ENCODE data around the gene RFLNA. TPM values are rescaled to one million over a fixed set of nuclear protein-coding genes. Genes with fewer than 3 reads are reported as not detected.
A peak's percentile ranks its signal among the peaks of the same experiment; 100 is the strongest.

RFLNA gene
- total RNA-seq (2021; ENCODE audit: unreplicated experiment), result 5.4 TPM
- polyA plus RNA-seq (2012; ENCODE audit: insufficient read length), result 21.4 TPM
- percentile 35 among the genes with signal in this experiment for Bru-seq, nascent RNA
- BruChase-seq, experiment 1, labeled RNA remaining after a 2-hour chase, result percentile 34 among the genes with signal in this experiment
- percentile 33 among the genes with signal in this experiment for BruChase-seq, experiment 2, labeled RNA remaining after a 6-hour chase
- long read RNA-seq, transcript RFLNA-205 (3 exons, 2,354 nt), result major isoform, 16 of 20 reads
- long read RNA-seq, partial matches to known transcripts, result 0 of 20 reads
- long read RNA-seq, other reads (novel, unspliced or antisense), result 4 of 20 reads

DNA sequence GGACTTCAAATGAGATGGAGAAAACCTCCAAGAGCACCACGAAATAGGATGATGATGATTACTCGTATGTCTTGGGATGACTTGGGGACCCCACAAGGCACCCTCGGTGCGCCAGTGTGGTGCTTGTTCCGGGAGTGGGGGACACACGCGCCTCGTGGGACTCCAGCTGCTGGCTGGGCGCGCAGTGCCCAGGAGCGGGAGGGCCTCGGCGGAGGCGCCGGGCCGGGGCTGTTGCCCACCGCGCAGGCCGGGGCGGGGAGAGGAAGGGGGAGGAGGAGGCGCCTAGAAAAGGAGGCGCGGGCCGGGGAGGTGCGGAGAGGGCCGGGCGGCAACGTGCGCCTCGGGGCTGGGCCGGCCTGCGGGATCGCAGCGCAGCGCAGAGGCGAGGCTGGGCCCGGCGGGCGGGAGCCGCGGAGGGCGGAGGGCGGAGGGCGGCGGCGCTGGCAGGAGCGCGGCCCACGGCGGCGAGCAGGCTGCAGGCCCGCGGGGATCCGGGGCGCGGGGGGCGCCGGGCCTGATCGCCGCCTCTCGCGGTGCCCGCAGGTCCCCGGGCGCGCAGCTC lies at the start of gene RFLNA:
Gene RFLNA, plus strand, starts transcription at position 314 of the 562 bp plus-strand sequence. CDS start 337 bp downstream, outside the sequence.
- H3K36me3 ChIP-seq (ENCODE audit: control insufficient read depth, insufficient read depth, low read length), result no peaks in the 10 kb centered on the region
- ATAC-seq (peak; percentile 71), DNase-seq (ENCODE audit: low read depth, low spot score) (no peak)
- 0 out of 4 replicates have a peak within 1 kb of the TSS, but pooled peaks of 1 of the 2 experiments have one; percentile 4 for H3K4me3 ChIP-seq (ENCODE audit: low read depth in 2 of 2, low read length in 2 of 2)
- intact Hi-C loops (cut with micrococcal nuclease; ENCODE audit: unreplicated experiment), result no loop called here
- no peak within 1 kb of the TSS for H3K27ac ChIP-seq (ENCODE audit: low read length)
- in situ Hi-C loops (cut with HindIII; ENCODE audit: low pct_unique_long_range_greater_than_20kb, low sequenced_read_pairs), result no loop called here
- no peaks in the 10 kb centered on the region; the same call in 1 of the 2 replicates for H3K4me1 ChIP-seq (ENCODE audit: control insufficient read depth, insufficient read depth, low read length)
- POLR2A ChIA-PET, result interaction anchor here (0.6 kb wide), 1 partner anchor 146 kb away, joined by 5 read pairs; no protein-coding TSS in a partner anchor
- H3K27me3 ChIP-seq (ENCODE audit: control insufficient read depth, insufficient read depth, low read length), result peaks cover 5% of the 10 kb centered on the region; the same call in 1 of the 2 replicates
- no peak for TF ChIP-seq POLR2AphosphoS5 (IDR thresholded peaks at IDR 0.05; ENCODE audit: low read depth, low read length)
- TF ChIP-seq, protein P1, sequence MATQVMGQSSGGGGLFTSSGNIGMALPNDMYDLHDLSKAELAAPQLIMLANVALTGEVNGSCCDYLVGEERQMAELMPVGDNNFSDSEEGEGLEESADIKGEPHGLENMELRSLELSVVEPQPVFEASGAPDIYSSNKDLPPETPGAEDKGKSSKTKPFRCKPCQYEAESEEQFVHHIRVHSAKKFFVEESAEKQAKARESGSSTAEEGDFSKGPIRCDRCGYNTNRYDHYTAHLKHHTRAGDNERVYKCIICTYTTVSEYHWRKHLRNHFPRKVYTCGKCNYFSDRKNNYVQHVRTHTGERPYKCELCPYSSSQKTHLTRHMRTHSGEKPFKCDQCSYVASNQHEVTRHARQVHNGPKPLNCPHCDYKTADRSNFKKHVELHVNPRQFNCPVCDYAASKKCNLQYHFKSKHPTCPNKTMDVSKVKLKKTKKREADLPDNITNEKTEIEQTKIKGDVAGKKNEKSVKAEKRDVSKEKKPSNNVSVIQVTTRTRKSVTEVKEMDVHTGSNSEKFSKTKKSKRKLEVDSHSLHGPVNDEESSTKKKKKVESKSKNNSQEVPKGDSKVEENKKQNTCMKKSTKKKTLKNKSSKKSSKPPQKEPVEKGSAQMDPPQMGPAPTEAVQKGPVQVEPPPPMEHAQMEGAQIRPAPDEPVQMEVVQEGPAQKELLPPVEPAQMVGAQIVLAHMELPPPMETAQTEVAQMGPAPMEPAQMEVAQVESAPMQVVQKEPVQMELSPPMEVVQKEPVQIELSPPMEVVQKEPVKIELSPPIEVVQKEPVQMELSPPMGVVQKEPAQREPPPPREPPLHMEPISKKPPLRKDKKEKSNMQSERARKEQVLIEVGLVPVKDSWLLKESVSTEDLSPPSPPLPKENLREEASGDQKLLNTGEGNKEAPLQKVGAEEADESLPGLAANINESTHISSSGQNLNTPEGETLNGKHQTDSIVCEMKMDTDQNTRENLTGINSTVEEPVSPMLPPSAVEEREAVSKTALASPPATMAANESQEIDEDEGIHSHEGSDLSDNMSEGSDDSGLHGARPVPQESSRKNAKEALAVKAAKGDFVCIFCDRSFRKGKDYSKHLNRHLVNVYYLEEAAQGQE (IDR thresholded peaks at IDR 0.05; ENCODE audit: insufficient read depth in 1 of 2, low read depth in 2 of 2, low read length in 1 of 2), result no peak
- TF ChIP-seq SIN3A (IDR thresholded peaks at IDR 0.05; ENCODE audit: borderline replicate concordance, insufficient read depth, low read depth, low read length), result no peak
- no peak for TF ChIP-seq TCF7L2 (IDR thresholded peaks at IDR 0.05; ENCODE audit: low read depth, low read length)
- TF ChIP-seq, protein P2, sequence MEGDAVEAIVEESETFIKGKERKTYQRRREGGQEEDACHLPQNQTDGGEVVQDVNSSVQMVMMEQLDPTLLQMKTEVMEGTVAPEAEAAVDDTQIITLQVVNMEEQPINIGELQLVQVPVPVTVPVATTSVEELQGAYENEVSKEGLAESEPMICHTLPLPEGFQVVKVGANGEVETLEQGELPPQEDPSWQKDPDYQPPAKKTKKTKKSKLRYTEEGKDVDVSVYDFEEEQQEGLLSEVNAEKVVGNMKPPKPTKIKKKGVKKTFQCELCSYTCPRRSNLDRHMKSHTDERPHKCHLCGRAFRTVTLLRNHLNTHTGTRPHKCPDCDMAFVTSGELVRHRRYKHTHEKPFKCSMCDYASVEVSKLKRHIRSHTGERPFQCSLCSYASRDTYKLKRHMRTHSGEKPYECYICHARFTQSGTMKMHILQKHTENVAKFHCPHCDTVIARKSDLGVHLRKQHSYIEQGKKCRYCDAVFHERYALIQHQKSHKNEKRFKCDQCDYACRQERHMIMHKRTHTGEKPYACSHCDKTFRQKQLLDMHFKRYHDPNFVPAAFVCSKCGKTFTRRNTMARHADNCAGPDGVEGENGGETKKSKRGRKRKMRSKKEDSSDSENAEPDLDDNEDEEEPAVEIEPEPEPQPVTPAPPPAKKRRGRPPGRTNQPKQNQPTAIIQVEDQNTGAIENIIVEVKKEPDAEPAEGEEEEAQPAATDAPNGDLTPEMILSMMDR (IDR thresholded peaks at IDR 0.05), result no peak
- BruUV-seq (replicated peaks), result no TSS peak
- H3K9me3 ChIP-seq (ENCODE audit: control insufficient read depth, insufficient read depth, low read depth, low read length), result no peaks in the 10 kb centered on the region
- CTCF ChIA-PET, result no interaction called here

GRCh38 chr12:124247331-124247730 lies 47.6 kb upstream of the RFLNA start:
- intact Hi-C loops (cut with micrococcal nuclease; ENCODE audit: unreplicated experiment), result no loop called here

More at GRCh38 chr12:124247331-124247730, 47.6 kb upstream of the RFLNA start:
- Histone ChIP-seq H3K4me3 (ENCODE audit: low read depth in 2 of 2, low read length in 2 of 2) (no peak overlapping the region), H3K4me1 (ENCODE audit: control insufficient read depth, insufficient read depth, low read length) (no peaks in the 10 kb centered on the region), H3K27me3 (ENCODE audit: control insufficient read depth, insufficient read depth, low read length) (0 out of 2 replicates have a peak, but pooled peaks cover 7% of the 10 kb centered on the region), H3K9me3 (ENCODE audit: control insufficient read depth, insufficient read depth, low read depth, low read length) (no peaks in the 10 kb centered on the region), H3K27ac (ENCODE audit: low read length) (no peak overlapping the region), H3K36me3 (ENCODE audit: control insufficient read depth, insufficient read depth, low read length) (no peaks in the 10 kb centered on the region)
- in situ Hi-C loops (cut with HindIII; ENCODE audit: low pct_unique_long_range_greater_than_20kb, low sequenced_read_pairs), result no loop called here
- ChIA-PET CTCF (no interaction called here), POLR2A (no interaction called here)
- DNase-seq (ENCODE audit: low read depth, low spot score), result no peak
- TF ChIP-seq, protein P1 (IDR thresholded peaks at IDR 0.05; ENCODE audit: insufficient read depth in 1 of 2, low read depth in 2 of 2, low read length in 1 of 2), result no peak
- TF ChIP-seq, protein P2 (IDR thresholded peaks at IDR 0.05), result no peak
- TF ChIP-seq TCF7L2 (IDR thresholded peaks at IDR 0.05; ENCODE audit: low read depth, low read length), result no peak
- TF ChIP-seq POLR2AphosphoS5 (IDR thresholded peaks at IDR 0.05; ENCODE audit: low read depth, low read length), result no peak
- no peak for TF ChIP-seq SIN3A (IDR thresholded peaks at IDR 0.05; ENCODE audit: borderline replicate concordance, insufficient read depth, low read depth, low read length)
- ATAC-seq, result no peak
- BruUV-seq (replicated peaks), result no TSS peak
